HepG2 (cell line): ENCODE data around the gene PSMD3. TPM values are rescaled to one million over a fixed set of nuclear protein-coding genes. Genes with fewer than 3 reads are reported as not detected.
A peak's percentile ranks its signal among the peaks of the same experiment; 100 is the strongest.

Experiments
- DPF2 ChIP-seq: sonication (generic); formaldehyde crosslinking; IDR thresholded peaks from 2 replicates; pipeline ENCODE4 v1.4.0; 2020; ENCODE audit warnings: mild to moderate bottlenecking, low read depth, missing genetic modification reagents, borderline replicate concordance
- EP300 ChIP-seq, 3 experiments: sonication (generic) in 1 of 3; formaldehyde crosslinking in 1 of 3; IDR thresholded peaks; 2 replicates each; pipeline versions ENCODE4 v1.5.1 to v1.6.1; 2011 to 2020; ENCODE audit warnings: low read depth in 2 of 3, low read length in 2 of 3, borderline replicate concordance in 1 of 3, improper control_type of control experiment in 1 of 3, mild to moderate bottlenecking in 1 of 3, missing genetic modification reagents in 1 of 3, moderate library complexity in 1 of 3
- KAT2B ChIP-seq: fragments of 150-350 bp; IDR thresholded peaks from 2 replicates; pipeline ENCODE4 v1.6.1; 2014; ENCODE audit warnings: low read depth, low read length, borderline replicate concordance
- KMT2A ChIP-seq: sonication (generic); formaldehyde crosslinking; IDR thresholded peaks from 2 replicates; pipeline ENCODE4 v1.4.0; 2020; ENCODE audit warnings: missing genetic modification reagents
- PRPF4 ChIP-seq: fragments of 200-400 bp; formaldehyde crosslinking; IDR thresholded peaks from 2 replicates; pipeline ENCODE4 v1.6.1; 2016; ENCODE audit warnings: low read length, low read depth; ENCODE audit not compliant: poor library complexity, severe bottlenecking
- TEAD3 ChIP-seq: optimal IDR thresholded peaks from 2 replicates; pipeline ENCODE3; 2016; ENCODE audit warnings: borderline replicate concordance
- ZNF17 ChIP-seq: sonication (generic); formaldehyde crosslinking; IDR thresholded peaks from 2 replicates; pipeline ENCODE4 v1.5.0; 2020; ENCODE audit warnings: mild to moderate bottlenecking, missing genetic modification reagents
- ZNF549 ChIP-seq: sonication (generic); formaldehyde crosslinking; IDR thresholded peaks from 2 replicates; pipeline ENCODE4 v1.5.0; 2020; ENCODE audit warnings: missing genetic modification reagents
- ZNF737 ChIP-seq: sonication (generic); formaldehyde crosslinking; IDR thresholded peaks from 2 replicates; pipeline ENCODE4 v1.5.0; 2020; ENCODE audit warnings: missing genetic modification reagents, mild to moderate bottlenecking, borderline replicate concordance
- polyA plus RNA-seq, 8 experiments: library from polyadenylated mRNA; depleted of rRNA in 3 of 8; stranded (reverse) in 7 of 8; unstranded in 1 of 8; fragments of >200 nt; fragmentation: Illumina TruSeq in 4 of 8; extraction: Trizol in 4 of 8; gene quantifications; 2 replicates each; pipeline versions ENCODE4 v1.2.1 to v1.2.3, GENCODE V29; 2011 to 2016; ENCODE audit warnings: low read depth in 4 of 8, missing spikeins in 1 of 8, mixed read lengths in 1 of 8; ENCODE audit not compliant: insufficient read depth in 1 of 8
- total RNA-seq, 5 experiments: library from RNA; depleted of rRNA; stranded (reverse); fragments of >200 nt; fragmentation: Illumina TruSeq; extraction: Trizol; gene quantifications; 2 replicates each; pipeline ENCODE4 v1.2.3, GENCODE V29; 2016; ENCODE audit warnings: low read depth in 1 of 5
- TF ChIP-seq, protein P1 (sequence below), 2 experiments: sonication (generic) in 1 of 2; formaldehyde crosslinking in 1 of 2; IDR thresholded peaks; 2 replicates each; pipeline versions ENCODE4 v1.6.1 to v1.9.0; 2014 to 2022; ENCODE audit warnings: antibody characterized with exemption in 1 of 2, borderline replicate concordance in 1 of 2, inconsistent platforms in 1 of 2, low read depth in 1 of 2, missing genetic modification reagents in 1 of 2
- TF ChIP-seq, protein P2 (sequence below): sonication (generic); formaldehyde crosslinking; IDR thresholded peaks from 2 replicates; pipeline ENCODE4 v1.5.1; 2020; ENCODE audit warnings: missing genetic modification reagents, mild to moderate bottlenecking, borderline replicate concordance
- TF ChIP-seq, protein P3 (sequence below): sonication (generic); formaldehyde crosslinking; IDR thresholded peaks from 2 replicates; pipeline ENCODE4; 2020; ENCODE audit warnings: missing genetic modification reagents, mild to moderate bottlenecking, borderline replicate concordance
- TF ChIP-seq, protein P4 (sequence below): sonication (generic); IDR thresholded peaks from 2 replicates; pipeline ENCODE4 v1.6.1; 2016; ENCODE audit warnings: low read depth, borderline replicate concordance
- TF ChIP-seq, protein P5 (sequence below): sonication (generic); formaldehyde crosslinking; IDR thresholded peaks from 2 replicates; pipeline ENCODE4 v1.5.0; 2020; ENCODE audit warnings: missing genetic modification reagents

PSMD3 gene
- total and polyA plus RNA-seq, 2 of the 13 experiments (the other 11 are each of a cell fraction or from before 2014, with no cell fraction given) = 97.4 to 146 TPM

DNA sequence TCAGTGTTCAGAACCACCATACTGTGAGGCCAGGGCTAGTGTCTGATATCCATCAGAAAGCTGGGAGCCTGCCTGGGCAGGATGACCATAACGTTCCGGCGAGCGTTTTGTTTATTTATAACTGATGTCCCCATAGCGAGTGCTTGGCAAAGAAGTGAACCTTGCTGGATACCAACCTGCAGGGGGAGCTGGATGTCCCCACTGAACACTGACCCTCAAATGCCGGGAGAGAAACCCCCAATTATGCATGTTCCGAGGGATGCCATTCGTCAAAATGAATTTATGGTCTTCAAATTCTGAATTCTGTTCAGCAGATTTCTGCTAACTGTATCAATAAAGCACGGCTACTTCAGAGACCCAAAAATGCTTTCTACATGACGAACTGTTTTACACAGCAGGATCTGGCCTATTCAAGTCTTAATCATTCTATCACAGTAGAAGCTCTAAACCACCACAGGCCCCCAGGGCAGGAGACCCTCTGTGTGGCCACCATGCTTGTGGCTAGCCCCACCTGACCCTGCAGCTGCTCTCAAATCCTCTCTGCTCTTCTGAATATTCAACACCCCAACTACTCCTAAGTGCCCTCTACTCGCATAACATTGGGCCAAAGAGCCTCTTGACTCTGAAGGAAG, 58.4 kb downstream of the PSMD3 start (continued):
- TF ChIP-seq, protein P1, sequence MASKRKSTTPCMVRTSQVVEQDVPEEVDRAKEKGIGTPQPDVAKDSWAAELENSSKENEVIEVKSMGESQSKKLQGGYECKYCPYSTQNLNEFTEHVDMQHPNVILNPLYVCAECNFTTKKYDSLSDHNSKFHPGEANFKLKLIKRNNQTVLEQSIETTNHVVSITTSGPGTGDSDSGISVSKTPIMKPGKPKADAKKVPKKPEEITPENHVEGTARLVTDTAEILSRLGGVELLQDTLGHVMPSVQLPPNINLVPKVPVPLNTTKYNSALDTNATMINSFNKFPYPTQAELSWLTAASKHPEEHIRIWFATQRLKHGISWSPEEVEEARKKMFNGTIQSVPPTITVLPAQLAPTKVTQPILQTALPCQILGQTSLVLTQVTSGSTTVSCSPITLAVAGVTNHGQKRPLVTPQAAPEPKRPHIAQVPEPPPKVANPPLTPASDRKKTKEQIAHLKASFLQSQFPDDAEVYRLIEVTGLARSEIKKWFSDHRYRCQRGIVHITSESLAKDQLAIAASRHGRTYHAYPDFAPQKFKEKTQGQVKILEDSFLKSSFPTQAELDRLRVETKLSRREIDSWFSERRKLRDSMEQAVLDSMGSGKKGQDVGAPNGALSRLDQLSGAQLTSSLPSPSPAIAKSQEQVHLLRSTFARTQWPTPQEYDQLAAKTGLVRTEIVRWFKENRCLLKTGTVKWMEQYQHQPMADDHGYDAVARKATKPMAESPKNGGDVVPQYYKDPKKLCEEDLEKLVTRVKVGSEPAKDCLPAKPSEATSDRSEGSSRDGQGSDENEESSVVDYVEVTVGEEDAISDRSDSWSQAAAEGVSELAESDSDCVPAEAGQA (IDR thresholded peaks at IDR 0.05; ENCODE audit: low read depth) = no peak
- TF ChIP-seq, protein P1 (CRISPR knock-in tag; IDR thresholded peaks at IDR 0.05; ENCODE audit: borderline replicate concordance) = no peak
- TF ChIP-seq KMT2A (CRISPR knock-in tag) (0 out of 2 replicates have a peak, but pooled peaks have one; percentile 44), TEAD3 (CRISPR knock-in tag) (peak; percentile 99), ZNF549 (CRISPR knock-in tag) (no peak), EP300 (IDR thresholded peaks at IDR 0.05; ENCODE audit: low read depth in 2 of 2, low read length in 2 of 2) (no peak), EP300 (CRISPR knock-in tag; IDR thresholded peaks at IDR 0.05; ENCODE audit: borderline replicate concordance) (no peak), PRPF4 (no peak), DPF2 (no peak), KAT2B (no peak), ZNF737 (CRISPR knock-in tag) (no peak), ZNF17 (CRISPR knock-in tag) (no peak)
- TF ChIP-seq, protein P2, sequence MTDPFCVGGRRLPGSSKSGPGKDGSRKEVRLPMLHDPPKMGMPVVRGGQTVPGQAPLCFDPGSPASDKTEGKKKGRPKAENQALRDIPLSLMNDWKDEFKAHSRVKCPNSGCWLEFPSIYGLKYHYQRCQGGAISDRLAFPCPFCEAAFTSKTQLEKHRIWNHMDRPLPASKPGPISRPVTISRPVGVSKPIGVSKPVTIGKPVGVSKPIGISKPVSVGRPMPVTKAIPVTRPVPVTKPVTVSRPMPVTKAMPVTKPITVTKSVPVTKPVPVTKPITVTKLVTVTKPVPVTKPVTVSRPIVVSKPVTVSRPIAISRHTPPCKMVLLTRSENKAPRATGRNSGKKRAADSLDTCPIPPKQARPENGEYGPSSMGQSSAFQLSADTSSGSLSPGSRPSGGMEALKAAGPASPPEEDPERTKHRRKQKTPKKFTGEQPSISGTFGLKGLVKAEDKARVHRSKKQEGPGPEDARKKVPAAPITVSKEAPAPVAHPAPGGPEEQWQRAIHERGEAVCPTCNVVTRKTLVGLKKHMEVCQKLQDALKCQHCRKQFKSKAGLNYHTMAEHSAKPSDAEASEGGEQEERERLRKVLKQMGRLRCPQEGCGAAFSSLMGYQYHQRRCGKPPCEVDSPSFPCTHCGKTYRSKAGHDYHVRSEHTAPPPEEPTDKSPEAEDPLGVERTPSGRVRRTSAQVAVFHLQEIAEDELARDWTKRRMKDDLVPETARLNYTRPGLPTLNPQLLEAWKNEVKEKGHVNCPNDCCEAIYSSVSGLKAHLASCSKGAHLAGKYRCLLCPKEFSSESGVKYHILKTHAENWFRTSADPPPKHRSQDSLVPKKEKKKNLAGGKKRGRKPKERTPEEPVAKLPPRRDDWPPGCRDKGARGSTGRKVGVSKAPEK (CRISPR knock-in tag) = no peak
- TF ChIP-seq, protein P3, sequence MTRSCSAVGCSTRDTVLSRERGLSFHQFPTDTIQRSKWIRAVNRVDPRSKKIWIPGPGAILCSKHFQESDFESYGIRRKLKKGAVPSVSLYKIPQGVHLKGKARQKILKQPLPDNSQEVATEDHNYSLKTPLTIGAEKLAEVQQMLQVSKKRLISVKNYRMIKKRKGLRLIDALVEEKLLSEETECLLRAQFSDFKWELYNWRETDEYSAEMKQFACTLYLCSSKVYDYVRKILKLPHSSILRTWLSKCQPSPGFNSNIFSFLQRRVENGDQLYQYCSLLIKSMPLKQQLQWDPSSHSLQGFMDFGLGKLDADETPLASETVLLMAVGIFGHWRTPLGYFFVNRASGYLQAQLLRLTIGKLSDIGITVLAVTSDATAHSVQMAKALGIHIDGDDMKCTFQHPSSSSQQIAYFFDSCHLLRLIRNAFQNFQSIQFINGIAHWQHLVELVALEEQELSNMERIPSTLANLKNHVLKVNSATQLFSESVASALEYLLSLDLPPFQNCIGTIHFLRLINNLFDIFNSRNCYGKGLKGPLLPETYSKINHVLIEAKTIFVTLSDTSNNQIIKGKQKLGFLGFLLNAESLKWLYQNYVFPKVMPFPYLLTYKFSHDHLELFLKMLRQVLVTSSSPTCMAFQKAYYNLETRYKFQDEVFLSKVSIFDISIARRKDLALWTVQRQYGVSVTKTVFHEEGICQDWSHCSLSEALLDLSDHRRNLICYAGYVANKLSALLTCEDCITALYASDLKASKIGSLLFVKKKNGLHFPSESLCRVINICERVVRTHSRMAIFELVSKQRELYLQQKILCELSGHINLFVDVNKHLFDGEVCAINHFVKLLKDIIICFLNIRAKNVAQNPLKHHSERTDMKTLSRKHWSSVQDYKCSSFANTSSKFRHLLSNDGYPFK (CRISPR knock-in tag) = no peak
- TF ChIP-seq, protein P4, sequence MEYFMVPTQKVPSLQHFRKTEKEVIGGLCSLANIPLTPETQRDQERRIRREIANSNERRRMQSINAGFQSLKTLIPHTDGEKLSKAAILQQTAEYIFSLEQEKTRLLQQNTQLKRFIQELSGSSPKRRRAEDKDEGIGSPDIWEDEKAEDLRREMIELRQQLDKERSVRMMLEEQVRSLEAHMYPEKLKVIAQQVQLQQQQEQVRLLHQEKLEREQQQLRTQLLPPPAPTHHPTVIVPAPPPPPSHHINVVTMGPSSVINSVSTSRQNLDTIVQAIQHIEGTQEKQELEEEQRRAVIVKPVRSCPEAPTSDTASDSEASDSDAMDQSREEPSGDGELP = no peak
- TF ChIP-seq, protein P5, sequence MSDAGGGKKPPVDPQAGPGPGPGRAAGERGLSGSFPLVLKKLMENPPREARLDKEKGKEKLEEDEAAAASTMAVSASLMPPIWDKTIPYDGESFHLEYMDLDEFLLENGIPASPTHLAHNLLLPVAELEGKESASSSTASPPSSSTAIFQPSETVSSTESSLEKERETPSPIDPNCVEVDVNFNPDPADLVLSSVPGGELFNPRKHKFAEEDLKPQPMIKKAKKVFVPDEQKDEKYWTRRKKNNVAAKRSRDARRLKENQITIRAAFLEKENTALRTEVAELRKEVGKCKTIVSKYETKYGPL (CRISPR knock-in tag) = no peak
